Right ventricle myocardium superior (tissue), 1 donor: ENCODE measurements around the gene AOC1. TPM values are rescaled to one million over a fixed set of nuclear protein-coding genes. Genes with fewer than 3 reads are reported as not detected.
"Not testable (repeated sequence)": the region's sequence is repeated elsewhere in the genome, so short reads cannot be mapped to it uniquely, and the experiment has no call there.

Experiments used
- ATAC-seq: fragments of 200-7000 bp; cut with Tn5 transposase; one replicate; pipeline ENCODE4 v1.9.1; 2020; ENCODE audit warnings: mild to moderate bottlenecking; ENCODE audit not compliant: poor library complexity
- DNase-seq: peaks from one replicate; pipeline ENCODE4 v3.0.0-alpha.2; 2020
- intact Hi-C: fragments of 100-400 bp; cut with DNase I; formaldehyde crosslinking; loops from one replicate; pipeline ENCODE4 v1.11.2; 2022
- total RNA-seq: library from RNA; stranded (reverse); fragmentation: NEBNext Ultra II Directional; extraction: Animal tissue kit (Norgen Biotek cat#: 25700); gene quantifications from one replicate; pipeline ENCODE4 v1.2.1, GENCODE V29; 2021
- donor health status: DM: no; HTN: yes; CAD: no; lungs with severe emphysema.

The AOC1 gene
- total RNA-seq, 1 donor from 2014 or later, result not detected

GRCh38 chr7:150909200-150909995 lies 57.1 kb downstream of the AOC1 start:
- intact Hi-C loops, result no loop called here
- DNase-seq (no peak), ATAC-seq (no peak)

- intact Hi-C loops, ATAC-seq, DNase-seq: not testable (repeated sequence)
Observed at GRCh38 chr7:150910305-150910995, 58.1 kb downstream of the AOC1 start.

DNA sequence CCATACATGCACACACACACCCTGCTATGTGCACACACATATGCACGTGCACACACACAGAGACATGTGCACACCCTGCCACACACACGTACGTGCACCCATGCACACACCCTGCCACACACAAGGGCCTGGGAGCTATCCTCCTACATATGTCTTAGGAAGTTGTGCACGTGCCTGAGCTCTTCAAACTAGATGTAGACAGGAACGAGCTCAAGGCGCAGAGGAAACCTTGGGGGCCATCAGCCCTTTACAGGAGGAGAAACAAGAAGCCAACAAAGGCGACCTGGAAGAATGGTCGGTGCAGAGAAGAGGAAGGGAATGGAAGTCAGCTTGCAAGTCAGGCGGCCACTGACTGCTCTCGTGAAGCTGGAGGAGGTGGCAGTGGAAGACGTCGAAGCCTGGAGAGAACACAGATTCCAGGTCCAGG lies 58.7 kb downstream of the AOC1 start:
- ATAC-seq (no peak), DNase-seq (no peak)
- intact Hi-C loops, result no loop called here

Other genes with a start within 250 kb of the AOC1 start
- gene GIMAP6, start 220.1 kb upstream of the AOC1 start, total RNA-seq, result 29.9 TPM
- gene GIMAP2, start 166.8 kb upstream of the AOC1 start, total RNA-seq, result 4.7 TPM
- gene GIMAP1, start 135.9 kb upstream of the AOC1 start, total RNA-seq, result 5.6 TPM
- gene GIMAP5, start 115.1 kb upstream of the AOC1 start, total RNA-seq, result 8.5 TPM
- 33.4 TPM for gene TMEM176B, start 52.2 kb upstream of the AOC1 start, total RNA-seq
- gene TMEM176A, start 51.7 kb upstream of the AOC1 start, total RNA-seq, result 27.1 TPM
- gene KCNH2, start 125.8 kb downstream of the AOC1 start, total RNA-seq, result 88.9 TPM
- gene NOS3, start 138.5 kb downstream of the AOC1 start, total RNA-seq, result 10.0 TPM
- not detected for gene ATG9B, start 172.0 kb downstream of the AOC1 start, total RNA-seq
- gene ABCB8, start 175.9 kb downstream of the AOC1 start, total RNA-seq, result 24.6 TPM
- gene ASIC3, start 196.0 kb downstream of the AOC1 start, total RNA-seq, result 6.5 TPM
- gene CDK5, start 205.4 kb downstream of the AOC1 start, total RNA-seq, result 6.3 TPM
- 49.7 TPM for gene SLC4A2, start 207.1 kb downstream of the AOC1 start, total RNA-seq
- 81.1 TPM for gene FASTK, start 228.3 kb downstream of the AOC1 start, total RNA-seq
- 33.9 TPM for gene TMUB1, start 231.0 kb downstream of the AOC1 start, total RNA-seq
- gene AGAP3, start 234.0 kb downstream of the AOC1 start, total RNA-seq, result 62.7 TPM